ENCODE measurements around the gene WDR27.
"Not testable (repeated sequence)": the region's sequence is repeated elsewhere in the genome, so short reads cannot be mapped to it uniquely, and the experiment has no call there.

The WDR27 gene

GRCh38 chr6:169503422-169504152, 198.2 kb downstream of the WDR27 start:
- DNase-seq: no peak

GRCh38 chr6:169502445-169502844, 199.4 kb downstream of the WDR27 start:
- DNase-seq: no peak

DNA sequence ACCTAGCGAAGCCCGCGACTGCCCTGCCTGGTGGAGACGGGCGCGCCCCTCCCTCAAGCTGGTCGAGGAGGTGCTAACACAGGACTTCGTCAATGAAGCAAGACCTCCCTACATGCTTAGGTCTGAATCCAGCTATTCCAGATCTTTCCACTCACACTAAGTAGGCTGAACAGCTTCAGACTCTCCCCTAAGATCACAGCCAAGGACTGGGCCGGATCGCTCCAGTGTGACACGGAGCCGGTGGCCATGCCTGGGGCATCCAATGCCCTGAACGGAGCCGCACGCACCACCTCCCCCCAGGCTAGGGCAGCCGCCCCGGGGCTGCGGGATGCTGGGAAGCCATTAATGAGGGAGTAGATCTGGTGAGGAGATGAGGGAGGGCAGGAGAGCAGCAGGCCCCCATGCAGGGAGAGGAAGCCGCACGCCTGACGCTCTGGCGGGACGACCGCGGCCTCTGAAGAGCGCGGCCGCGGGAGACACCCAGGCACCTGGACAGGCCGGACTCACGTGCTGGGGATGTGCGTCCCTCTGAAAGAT, 200.0 kb downstream of the WDR27 start:
- DNase-seq: no peak

DNA sequence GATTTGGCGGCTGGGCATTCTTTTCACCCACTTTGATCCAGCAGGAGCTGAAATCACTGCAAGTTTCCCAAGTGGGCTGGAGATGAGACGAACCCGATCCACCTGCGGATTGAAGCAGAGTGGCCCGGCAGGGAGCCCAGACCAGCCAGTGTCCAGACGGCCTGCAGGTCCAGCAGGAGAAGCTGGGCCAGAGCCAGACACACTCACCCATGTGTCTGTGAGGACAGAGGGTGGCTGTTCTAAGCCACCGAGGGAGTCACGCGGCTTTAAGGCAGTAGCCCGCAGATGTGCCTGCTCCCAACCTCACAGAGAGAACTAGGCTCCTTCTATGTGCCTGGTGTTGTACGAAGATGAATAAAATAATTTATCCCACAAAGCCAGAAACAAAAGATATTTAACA, 200.7 kb downstream of the WDR27 start:
- no peak for DNase-seq

- DNase-seq: no peak
Observed at GRCh38 chr6:169500688-169501087, 201.1 kb downstream of the WDR27 start.

DNA sequence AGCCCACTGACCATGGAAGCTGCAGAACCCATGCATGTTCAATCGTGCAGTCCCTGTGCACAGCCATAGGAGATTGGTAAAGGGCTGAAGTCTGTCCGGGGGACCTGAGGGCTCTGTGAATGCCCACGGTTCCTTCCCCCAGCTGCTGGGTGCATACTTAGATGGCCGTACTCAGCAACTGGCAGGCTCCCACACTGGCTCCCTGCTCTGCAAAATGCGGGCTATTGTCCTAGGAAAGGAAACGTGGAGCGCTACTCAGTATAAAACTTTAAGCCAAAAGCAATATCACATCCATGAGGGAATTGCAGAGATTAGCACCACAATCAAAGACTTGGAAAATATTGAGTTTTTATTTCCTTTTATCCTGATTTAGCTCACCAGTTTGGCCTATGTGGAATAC, 202.0 kb downstream of the WDR27 start:
- DNase-seq: no peak

- DNase-seq: no peak
Observed at GRCh38 chr6:169498916-169499513, 202.8 kb downstream of the WDR27 start.

DNA sequence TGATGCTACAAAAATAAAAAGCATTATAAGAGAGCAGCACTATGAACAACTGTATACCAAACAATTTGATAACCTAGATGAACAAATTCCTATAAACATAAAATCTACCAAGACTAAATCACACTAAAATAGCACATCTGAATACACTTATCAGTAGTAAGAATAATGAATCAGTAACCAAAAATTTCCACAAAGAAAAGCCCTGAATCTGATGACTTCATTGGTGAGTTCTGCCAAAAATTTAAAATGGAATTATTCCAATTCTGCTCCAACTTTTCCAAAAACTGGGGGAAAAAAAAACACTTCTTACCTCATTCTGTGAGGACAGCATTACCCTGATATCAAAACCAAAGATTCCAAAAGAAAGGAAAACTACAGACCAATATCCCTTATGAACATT, 206.2 kb downstream of the WDR27 start:
- DNase-seq: no peak

DNA sequence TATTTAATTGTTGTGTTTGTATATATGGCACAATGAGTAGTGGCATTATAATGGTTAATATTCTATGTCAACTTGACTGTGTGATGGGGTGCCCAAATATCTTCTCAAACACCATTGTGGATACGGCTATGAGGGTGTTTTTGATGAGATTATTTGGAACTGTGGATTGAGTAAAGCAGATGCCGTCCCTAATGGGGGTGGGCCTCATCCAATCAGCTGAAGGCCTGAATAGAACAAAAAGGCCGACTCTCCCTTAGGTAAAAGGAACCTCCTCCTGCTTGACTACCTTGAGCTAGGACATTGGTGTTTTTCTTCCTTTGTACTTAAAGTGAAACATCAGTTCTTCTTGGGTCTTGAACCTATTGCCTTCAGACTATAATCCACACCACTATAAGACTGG, 207.8 kb downstream of the WDR27 start:
- DNase-seq: no peak

DNA sequence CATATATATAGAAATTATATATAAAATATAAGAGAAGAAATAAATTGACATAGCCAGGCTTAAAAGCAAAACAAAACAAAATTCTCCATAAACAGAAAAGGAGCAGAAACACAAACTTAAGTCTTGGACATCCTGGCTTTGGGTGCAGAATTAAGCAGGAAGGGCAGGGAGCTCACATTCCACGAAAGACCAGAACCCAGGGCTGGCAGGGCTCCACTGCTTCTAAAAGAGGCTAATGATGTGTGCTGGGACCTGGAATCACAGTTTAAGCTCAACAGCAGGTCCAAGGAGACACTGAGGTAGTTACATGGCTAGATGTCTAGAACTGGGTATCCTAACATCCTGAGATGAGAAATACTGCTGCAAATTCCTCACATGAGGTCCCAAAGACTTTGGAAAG, 210.3 kb downstream of the WDR27 start:
- DNase-seq: no peak

- no peak for DNase-seq
Observed at GRCh38 chr6:169490830-169491229, 211.0 kb downstream of the WDR27 start.

- no peak for DNase-seq
Observed at GRCh38 chr6:169490246-169490641, 211.6 kb downstream of the WDR27 start.

GRCh38 chr6:169489563-169490245, 212.1 kb downstream of the WDR27 start:
- no peak for DNase-seq

GRCh38 chr6:169487579-169488436, 214.0 kb downstream of the WDR27 start:
- no peak for DNase-seq

- no peak for DNase-seq
Observed at GRCh38 chr6:169479783-169480495, 221.9 kb downstream of the WDR27 start.

DNA sequence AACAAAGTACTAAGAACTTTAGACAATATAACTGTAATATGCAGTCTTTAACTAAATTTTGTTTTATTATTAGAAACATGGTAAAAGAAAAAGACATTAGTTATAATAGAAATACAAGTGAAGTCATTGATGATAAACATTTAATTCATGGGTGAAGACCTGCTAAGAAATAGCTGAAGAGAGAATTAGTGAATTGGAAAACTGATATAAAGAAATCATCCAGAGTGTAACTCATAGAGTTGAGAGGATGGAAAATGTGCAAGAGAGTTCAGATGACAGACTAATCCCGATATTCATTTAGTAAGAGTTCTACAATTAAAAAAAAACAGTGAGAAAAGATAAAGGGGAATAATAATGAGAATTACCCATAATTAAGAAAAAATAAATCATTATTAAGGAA, 227.5 kb downstream of the WDR27 start:
- DNase-seq: no peak

DNA sequence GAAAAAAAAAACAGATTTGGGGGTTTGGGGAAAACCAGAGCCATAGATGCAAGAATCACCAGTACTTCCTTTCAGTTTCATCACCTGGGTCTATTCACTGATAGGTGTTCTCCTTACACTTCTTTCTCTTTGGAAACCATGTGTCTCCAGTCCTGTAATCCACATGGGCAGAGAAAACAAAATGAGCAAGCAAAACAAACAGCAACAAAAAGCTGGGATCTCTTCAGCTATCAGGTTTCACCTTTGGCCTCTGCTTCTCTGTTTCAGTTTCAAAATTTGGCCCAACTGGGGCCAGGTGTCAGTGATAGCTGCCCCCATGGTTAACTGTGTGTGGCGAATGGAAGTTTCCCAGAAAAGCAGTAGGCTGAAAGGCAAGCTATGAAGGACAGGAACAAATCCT, 228.2 kb downstream of the WDR27 start:
- no peak for DNase-seq

DNA sequence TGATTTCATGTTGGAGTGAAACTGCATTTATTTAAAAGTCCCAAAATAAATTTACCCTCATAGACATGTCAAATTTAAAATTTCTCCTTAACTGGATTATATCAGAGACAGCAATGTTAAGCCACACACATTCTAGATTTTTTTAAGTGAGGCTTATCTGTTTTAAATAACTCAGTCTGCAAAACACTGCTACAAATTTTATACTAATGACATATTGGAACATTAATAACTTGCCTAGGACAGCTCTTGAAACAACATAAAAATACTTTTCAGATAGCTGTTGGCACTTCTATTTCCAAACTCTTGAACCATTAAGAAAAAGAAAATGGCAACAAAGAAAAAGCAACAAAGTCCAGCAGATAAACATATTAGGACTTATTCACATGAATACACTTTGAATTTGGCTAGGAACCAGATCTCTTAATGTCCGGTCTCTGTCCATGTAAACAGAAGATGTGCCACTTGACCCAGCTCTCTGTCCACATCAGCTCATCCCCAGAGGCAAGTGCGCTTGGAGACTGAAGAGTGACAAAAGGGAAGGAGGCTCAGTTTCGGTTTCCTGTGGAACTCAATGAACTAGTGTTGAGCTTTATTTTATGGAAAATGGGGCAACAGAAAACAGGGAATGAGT, 228.9 kb downstream of the WDR27 start:
- DNase-seq: no peak

DNA sequence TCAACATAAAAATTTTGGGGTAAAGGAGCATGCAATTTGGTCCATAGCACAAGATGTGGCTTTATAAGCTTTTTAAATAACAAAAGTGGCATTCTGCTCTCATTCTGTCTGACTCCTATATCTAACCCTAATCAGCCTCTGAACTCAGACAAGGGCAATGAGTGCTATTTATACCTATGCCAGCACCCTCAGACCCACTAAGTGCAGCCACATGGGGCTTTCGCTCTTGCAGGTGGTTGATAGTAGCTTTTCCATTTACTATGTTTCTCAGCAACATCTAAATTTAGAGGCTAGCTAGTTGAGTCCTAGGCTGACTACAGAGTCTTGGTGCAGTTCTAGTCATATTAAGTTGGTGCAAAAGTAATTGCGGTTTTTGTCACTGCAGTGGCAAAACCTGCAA, 231.0 kb downstream of the WDR27 start:
- no peak for DNase-seq

GRCh38 chr6:169469028-169469427, 232.8 kb downstream of the WDR27 start:
- no peak for DNase-seq

- DNase-seq: not testable (repeated sequence)
Observed at GRCh38 chr6:169467755-169468154, 234.1 kb downstream of the WDR27 start.

GRCh38 chr6:169466256-169466655, 235.6 kb downstream of the WDR27 start:
- DNase-seq: not testable (repeated sequence)
